ENCODE data around the gene METTL4.

DNA sequence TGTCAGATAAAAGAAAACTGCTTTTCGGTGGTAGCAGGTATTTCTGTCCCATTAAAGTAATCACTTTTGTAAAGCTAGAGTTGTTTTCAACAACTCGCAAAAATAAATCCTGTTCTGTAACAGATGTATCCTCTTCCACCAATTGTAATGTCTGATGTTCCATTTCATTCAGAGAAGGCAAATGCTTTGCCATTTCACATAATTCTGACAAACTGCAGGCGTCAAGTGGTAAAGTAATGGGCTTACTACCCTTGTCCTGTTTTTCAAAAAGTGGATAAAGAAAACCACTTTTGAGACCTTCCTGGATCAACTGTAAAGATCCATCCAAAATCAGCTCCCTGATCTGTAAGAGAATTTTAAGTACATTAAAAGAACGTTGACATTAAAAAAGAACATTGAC is 16.6 kb downstream of the METTL4 start:
- TF ChIP-seq CTCF (IDR thresholded peaks at IDR 0.05): no peak
- TF ChIP-seq POLR2AphosphoS5 (IDR thresholded peaks at IDR 0.05): no peak
